T-helper 9 cell (primary cell): ENCODE data around the gene MKNK2.
"Not testable (repeated sequence)": the region's sequence is repeated elsewhere in the genome, so short reads cannot be mapped to it uniquely, and the experiment has no call there.

Experiments used
- DNase-seq: peaks from one replicate; pipeline ENCODE4 v3.0.0-alpha.2; 2020

MKNK2 gene

GRCh38 chr19:2043961-2044708 is 6.9 kb downstream of the MKNK2 start:
- DNase-seq = no peak

GRCh38 chr19:2043251-2043641 is 7.8 kb downstream of the MKNK2 start:
- no peak for DNase-seq

- DNase-seq = no peak
Measured at GRCh38 chr19:2042485-2043250, 8.4 kb downstream of the MKNK2 start.

- peak; percentile 100 for DNase-seq
Measured at GRCh38 chr19:2041683-2042484, 9.2 kb downstream of the MKNK2 start.

- DNase-seq = no peak
Measured at GRCh38 chr19:2041433-2041682, 9.7 kb downstream of the MKNK2 start.

- DNase-seq = no peak
Measured at GRCh38 chr19:2040647-2041432, 10.2 kb downstream of the MKNK2 start.

GRCh38 chr19:2039959-2040646 is 10.9 kb downstream of the MKNK2 start:
- DNase-seq = no peak

- DNase-seq = peak; percentile 4
Measured at GRCh38 chr19:2039089-2039958, 11.7 kb downstream of the MKNK2 start.

- no peak for DNase-seq
Measured at GRCh38 chr19:2038284-2039088, 12.6 kb downstream of the MKNK2 start.

GRCh38 chr19:2037651-2038255 is 13.3 kb downstream of the MKNK2 start:
- DNase-seq = no peak

- DNase-seq = no peak
Measured at GRCh38 chr19:2036424-2036823, 14.6 kb downstream of the MKNK2 start.

GRCh38 chr19:2035590-2035991 is 15.5 kb downstream of the MKNK2 start:
- no peak for DNase-seq

GRCh38 chr19:2034729-2035589 is 16.1 kb downstream of the MKNK2 start:
- DNase-seq = peak; percentile 71

- not testable (repeated sequence) for DNase-seq
Measured at GRCh38 chr19:2034253-2034652, 16.8 kb downstream of the MKNK2 start.

GRCh38 chr19:2033825-2034159 is 17.3 kb downstream of the MKNK2 start:
- no peak for DNase-seq

GRCh38 chr19:2033115-2033824 is 17.8 kb downstream of the MKNK2 start:
- no peak for DNase-seq

- DNase-seq = no peak
Measured at GRCh38 chr19:2032296-2032941, 18.6 kb downstream of the MKNK2 start.

GRCh38 chr19:2027361-2027760 is 23.7 kb downstream of the MKNK2 start:
- no peak for DNase-seq
